Kidney (tissue), 14 donors: Measurements from ENCODE around the gene PUS3. TPM values are rescaled to one million over a fixed set of nuclear protein-coding genes. Genes with fewer than 3 reads are reported as not detected.

Experiments
- DNase-seq, 5 donors: peaks; one replicate each; pipeline ENCODE4 v3.0.0-alpha.2; 2013 to 2020
- FAIRE-seq: peaks from 2 replicates; lab custom pipeline; 2012; peaks lifted over from hg19 to GRCh38; lab: Jason Lieb, UNC
- H3K27ac ChIP-seq, 2 donors: one replicate each; pipeline ENCODE4 v1.7.0; 2013; ENCODE audit warnings: low read depth in 2 of 2, low read length in 2 of 2, inconsistent platforms in 1 of 2
- H3K27me3 ChIP-seq: one replicate; pipeline ENCODE4 v1.7.1; 2013; ENCODE audit warnings: low read length, inconsistent platforms; ENCODE audit not compliant: control insufficient read depth, insufficient read depth
- H3K36me3 ChIP-seq, 3 donors: one replicate each; pipeline versions ENCODE4 v1.7.0 to v1.7.1; 2013; ENCODE audit warnings: low read length in 3 of 3, control low read depth in 1 of 3, inconsistent platforms in 1 of 3; ENCODE audit not compliant: insufficient read depth in 3 of 3, control insufficient read depth in 2 of 3
- H3K4me1 ChIP-seq, 3 donors: one replicate each; pipeline versions ENCODE4 v1.7.0 to v1.7.1; 2013; ENCODE audit warnings: low read length in 3 of 3, inconsistent platforms in 1 of 3, low read depth in 1 of 3; ENCODE audit not compliant: control insufficient read depth in 2 of 3, insufficient read depth in 2 of 3
- H3K4me3 ChIP-seq, 3 donors: one replicate each; pipeline versions ENCODE4 v1.7.0 to v1.8.1; 2013; ENCODE audit warnings: low read length in 3 of 3, control low read depth in 1 of 3, inconsistent platforms in 1 of 3
- H3K9ac ChIP-seq, 3 donors: one replicate each; pipeline versions ENCODE4 v1.7.0 to v1.7.1; 2013; ENCODE audit warnings: low read length in 3 of 3, control low read depth in 1 of 3, inconsistent platforms in 1 of 3
- H3K9me3 ChIP-seq, 3 donors: one replicate each; pipeline versions ENCODE4 v1.7.0 to v1.7.1; 2013; ENCODE audit warnings: low read length in 3 of 3, control low read depth in 1 of 3, inconsistent platforms in 1 of 3; ENCODE audit not compliant: control insufficient read depth in 2 of 3, insufficient read depth in 1 of 3
- intact Hi-C: fragments of 100-400 bp; cut with DNase I; formaldehyde crosslinking; loops from one replicate; pipeline ENCODE4 v1.11.1; 2022
- polyA plus RNA-seq: library from polyadenylated mRNA; stranded (reverse); fragments of 350-450 nt; fragmentation: Illumina TruSeq; extraction: RNeasy Lipid Tissue Mini Kit (QIAGEN cat#74804); gene quantifications from one replicate; pipeline ENCODE4 v1.2.3, GENCODE V29; 2014; ENCODE audit warnings: low read depth, low replicate concordance; ENCODE audit not compliant: insufficient read depth
- total RNA-seq: library from RNA; stranded (reverse); fragmentation: NEBNext Ultra II Directional; extraction: Animal tissue kit (Norgen Biotek cat#: 25700); gene quantifications from one replicate; pipeline ENCODE4 v1.2.1, GENCODE V29; 2021
- TF ChIP-seq, protein P1 (sequence below): IDR thresholded peaks from 3 replicates; pipeline ENCODE4 v1.5.1; 2012; ENCODE audit warnings: mild to moderate bottlenecking, moderate library complexity, borderline replicate concordance; ENCODE audit not compliant: insufficient read depth; ENCODE audit errors: extremely low read depth
- donor health status: control.
- donor health status: control.
- donor health status: control.
- donor health status: control.
- donor health status: control.
- donor health status: DM: yes; HTN: yes; CAD: no.
- donor health status: Normal renal cell carcinoma (clear cell type).

The PUS3 gene
- total and polyA plus RNA-seq, 2 donors from 2014 or later: 9.4 to 9.9 TPM

DNA sequence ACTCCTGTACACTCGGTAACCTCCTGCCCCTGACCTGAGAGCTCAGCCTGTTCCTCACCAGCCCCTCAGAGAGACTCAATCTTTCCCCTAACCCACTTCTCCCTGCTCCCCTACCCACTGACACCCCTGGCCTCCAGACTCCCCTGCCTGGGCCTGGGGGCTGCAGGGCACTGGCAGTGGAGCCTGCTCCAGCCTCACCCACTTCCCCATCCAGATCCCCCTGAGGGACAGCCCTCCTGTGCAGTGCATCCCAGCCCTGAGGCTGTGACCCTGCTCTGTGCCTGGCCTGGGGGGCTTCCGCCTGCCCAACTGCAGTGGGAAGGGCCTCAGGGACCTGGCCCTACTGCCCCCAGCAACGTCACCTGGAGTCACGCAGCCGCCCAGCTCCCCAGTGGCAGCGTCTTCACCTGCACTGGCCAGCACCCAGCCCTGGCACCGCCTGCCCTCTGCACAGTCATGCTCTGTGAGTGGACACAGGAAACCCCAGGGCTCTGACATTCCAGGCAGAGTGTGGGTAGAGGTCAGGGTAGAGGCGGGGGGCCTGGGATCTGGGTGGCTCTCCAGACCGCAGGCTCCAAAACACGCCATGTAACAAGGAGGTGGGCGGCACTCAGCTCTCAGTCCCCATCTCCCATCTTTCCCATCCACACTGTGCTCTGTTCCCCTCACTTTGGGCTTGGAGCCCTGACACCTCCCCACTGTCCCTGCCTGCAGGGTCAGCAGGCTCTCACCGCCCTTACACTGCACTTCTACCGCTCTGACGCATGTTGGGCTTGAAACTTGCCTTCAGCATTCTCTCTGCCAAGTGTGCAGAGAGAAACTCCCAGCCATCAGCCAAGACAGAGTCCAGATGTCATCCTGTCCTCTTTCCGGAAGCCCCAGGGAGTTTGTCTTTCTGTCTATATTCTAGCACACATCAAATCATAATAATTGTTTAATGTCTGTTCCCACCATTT, 48.0 kb upstream of the PUS3 start:
- Histone ChIP-seq H3K36me3 (no peaks in the 10 kb centered on the region), H3K27me3 (no peaks in the 10 kb centered on the region), H3K4me3 (no peak overlapping the region), H3K27ac (no peak overlapping the region), H3K9me3 (no peaks in the 10 kb centered on the region), H3K4me1 (no peaks in the 10 kb centered on the region), H3K9ac (no peak overlapping the region)
- no peak for FAIRE-seq
- intact Hi-C loops: no loop called here
- TF ChIP-seq, protein P1, sequence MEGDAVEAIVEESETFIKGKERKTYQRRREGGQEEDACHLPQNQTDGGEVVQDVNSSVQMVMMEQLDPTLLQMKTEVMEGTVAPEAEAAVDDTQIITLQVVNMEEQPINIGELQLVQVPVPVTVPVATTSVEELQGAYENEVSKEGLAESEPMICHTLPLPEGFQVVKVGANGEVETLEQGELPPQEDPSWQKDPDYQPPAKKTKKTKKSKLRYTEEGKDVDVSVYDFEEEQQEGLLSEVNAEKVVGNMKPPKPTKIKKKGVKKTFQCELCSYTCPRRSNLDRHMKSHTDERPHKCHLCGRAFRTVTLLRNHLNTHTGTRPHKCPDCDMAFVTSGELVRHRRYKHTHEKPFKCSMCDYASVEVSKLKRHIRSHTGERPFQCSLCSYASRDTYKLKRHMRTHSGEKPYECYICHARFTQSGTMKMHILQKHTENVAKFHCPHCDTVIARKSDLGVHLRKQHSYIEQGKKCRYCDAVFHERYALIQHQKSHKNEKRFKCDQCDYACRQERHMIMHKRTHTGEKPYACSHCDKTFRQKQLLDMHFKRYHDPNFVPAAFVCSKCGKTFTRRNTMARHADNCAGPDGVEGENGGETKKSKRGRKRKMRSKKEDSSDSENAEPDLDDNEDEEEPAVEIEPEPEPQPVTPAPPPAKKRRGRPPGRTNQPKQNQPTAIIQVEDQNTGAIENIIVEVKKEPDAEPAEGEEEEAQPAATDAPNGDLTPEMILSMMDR: no peak
- peak in 2 of 5 donors; percentile 32 to 77 for DNase-seq

DNA sequence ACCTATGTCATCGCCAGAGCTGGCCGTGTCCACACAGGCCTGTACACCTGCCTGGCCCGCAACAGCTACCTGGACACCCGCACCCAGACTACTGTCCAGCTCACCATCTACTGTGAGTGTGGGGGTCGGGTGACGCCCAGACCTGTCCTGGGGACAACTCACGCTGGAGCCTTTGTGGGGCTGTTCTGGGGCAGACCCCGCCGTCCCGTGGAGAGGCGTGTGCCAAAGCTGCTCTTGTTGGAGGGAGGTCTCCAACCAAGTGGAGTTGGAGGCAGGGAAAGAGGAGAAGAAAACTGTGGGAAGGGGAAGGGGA, 47.1 kb upstream of the PUS3 start:
- TF ChIP-seq, protein P1: no peak
- Histone ChIP-seq H3K9me3 (no peaks in the 10 kb centered on the region), H3K9ac (no peak overlapping the region), H3K27ac (no peak overlapping the region), H3K27me3 (no peaks in the 10 kb centered on the region), H3K4me1 (no peaks in the 10 kb centered on the region), H3K36me3 (no peaks in the 10 kb centered on the region), H3K4me3 (no peak overlapping the region)
- no peak for FAIRE-seq
- intact Hi-C loops: no loop called here
- no peak for DNase-seq

DNA sequence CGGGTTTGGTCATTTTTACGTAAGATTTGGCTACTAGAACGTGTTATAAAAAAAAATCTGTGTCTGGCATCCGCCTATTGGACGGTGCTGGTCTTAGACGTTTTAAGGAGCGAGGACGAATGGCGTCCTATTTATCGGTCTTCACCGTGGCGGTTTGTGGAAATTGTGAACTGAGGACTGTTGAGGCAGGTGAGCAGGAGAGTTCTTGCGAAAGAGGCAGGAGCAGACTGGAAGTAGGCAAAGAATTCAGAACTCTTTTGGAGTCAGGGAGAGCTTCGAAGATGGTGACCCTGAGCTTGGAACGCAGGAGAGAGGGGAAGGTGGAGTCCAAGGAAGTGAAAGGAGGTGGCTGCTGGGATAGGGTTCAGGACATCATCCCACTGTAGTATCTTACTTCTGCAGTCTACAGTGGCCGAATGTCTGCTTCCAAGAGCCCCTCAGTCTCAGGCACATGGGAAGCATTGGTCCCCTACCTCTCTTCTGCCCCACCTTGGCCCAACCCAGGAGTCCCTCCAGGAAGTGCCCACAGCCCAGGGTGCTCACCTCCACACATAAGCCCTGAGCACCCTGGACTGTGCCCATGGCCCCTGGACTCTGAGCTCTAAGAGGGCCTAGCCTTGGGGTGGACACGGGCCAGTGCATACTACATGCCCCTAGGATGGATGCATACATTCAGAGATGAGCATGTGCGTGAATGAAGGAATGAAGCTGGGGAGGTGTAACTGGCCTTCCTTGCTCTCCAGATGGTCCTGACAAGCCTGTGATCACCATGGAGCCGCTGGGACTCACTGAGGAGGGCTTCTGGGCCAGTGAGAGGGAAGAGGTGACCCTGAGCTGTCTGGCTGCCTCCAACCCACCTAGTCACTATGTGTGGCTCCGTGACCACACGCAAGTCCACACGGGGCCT, 46.5 kb upstream of the PUS3 start:
- H3K4me1 ChIP-seq: no peaks in the 10 kb centered on the region
- TF ChIP-seq, protein P1: no peak
- H3K9ac ChIP-seq: no peak overlapping the region
- FAIRE-seq: no peak
- DNase-seq: no peak
- no peak overlapping the region for H3K27ac ChIP-seq
- no peaks in the 10 kb centered on the region for H3K9me3 ChIP-seq
- H3K36me3 ChIP-seq: no peaks in the 10 kb centered on the region
- H3K4me3 ChIP-seq: no peak overlapping the region
- intact Hi-C loops: no loop called here
- no peaks in the 10 kb centered on the region for H3K27me3 ChIP-seq
